ENCODE results near the gene PCBP3.
"Not testable (repeated sequence)": the region's sequence is repeated elsewhere in the genome, so short reads cannot be mapped to it uniquely, and the experiment has no call there.

Gene PCBP3

GRCh38 chr21:45678790-45679189 lies 35.3 kb downstream of the PCBP3 start:
- not testable (repeated sequence) for DNase-seq (ENCODE audit: low spot score)

- DNase-seq (ENCODE audit: low spot score), result no peak
These were observed 36.7 kb downstream of the PCBP3 start for GRCh38 chr21:45680215-45680614.

- no peak for DNase-seq (ENCODE audit: low spot score)
These were observed 51.6 kb downstream of the PCBP3 start for GRCh38 chr21:45695086-45695485.

- no peak for DNase-seq (ENCODE audit: low spot score)
These were observed 55.1 kb downstream of the PCBP3 start for GRCh38 chr21:45698493-45699184.

GRCh38 chr21:45699251-45699942 lies 55.9 kb downstream of the PCBP3 start:
- DNase-seq (ENCODE audit: low spot score), result no peak

- DNase-seq (ENCODE audit: low spot score), result no peak
These were observed 56.4 kb downstream of the PCBP3 start for GRCh38 chr21:45699966-45700365.

- no peak for DNase-seq (ENCODE audit: low spot score)
These were observed 56.9 kb downstream of the PCBP3 start for GRCh38 chr21:45700461-45700860.

- DNase-seq (ENCODE audit: low spot score), result no peak
These were observed 61.0 kb downstream of the PCBP3 start for GRCh38 chr21:45704311-45705108.

- DNase-seq (ENCODE audit: low spot score), result no peak
These were observed 62.8 kb downstream of the PCBP3 start for GRCh38 chr21:45706299-45706698.

GRCh38 chr21:45709173-45709572 lies 65.6 kb downstream of the PCBP3 start:
- DNase-seq (ENCODE audit: low spot score), result no peak

GRCh38 chr21:45709696-45710268 lies 66.3 kb downstream of the PCBP3 start:
- DNase-seq (ENCODE audit: low spot score), result no peak

GRCh38 chr21:45710306-45710705 lies 66.8 kb downstream of the PCBP3 start:
- not testable (repeated sequence) for DNase-seq (ENCODE audit: low spot score)

GRCh38 chr21:45713613-45714012 lies 70.1 kb downstream of the PCBP3 start:
- DNase-seq (ENCODE audit: low spot score), result no peak

GRCh38 chr21:45715441-45715840 lies 71.9 kb downstream of the PCBP3 start:
- DNase-seq (ENCODE audit: low spot score), result no peak

- no peak for DNase-seq (ENCODE audit: low spot score)
These were observed 74.9 kb downstream of the PCBP3 start for GRCh38 chr21:45718413-45718812.

- DNase-seq (ENCODE audit: low spot score), result no peak
These were observed 75.8 kb downstream of the PCBP3 start for GRCh38 chr21:45719177-45719802.

- DNase-seq (ENCODE audit: low spot score), result not testable (repeated sequence)
These were observed 76.7 kb downstream of the PCBP3 start for GRCh38 chr21:45720204-45720603.

GRCh38 chr21:45721671-45722070 lies 78.1 kb downstream of the PCBP3 start:
- DNase-seq (ENCODE audit: low spot score), result no peak

- DNase-seq (ENCODE audit: low spot score), result no peak
These were observed 79.8 kb downstream of the PCBP3 start for GRCh38 chr21:45723049-45723958.

GRCh38 chr21:45724345-45724961 lies 80.9 kb downstream of the PCBP3 start:
- no peak for DNase-seq (ENCODE audit: low spot score)
